ENCODE measurements around the gene CTDSP2. TPM values are rescaled to one million over a fixed set of nuclear protein-coding genes. Genes with fewer than 3 reads are reported as not detected.

The CTDSP2 gene
- total RNA-seq (100 to 1,000 TPM in 2 of 10 donors, 10 to 100 TPM in 8; 76.4 to 138 (median 86.3) TPM), polyA plus RNA-seq (10 to 100 TPM; 31.2 to 31.7 TPM)
- long read RNA-seq, donor 1, full-length matches to known transcripts: 15 of 101 reads
- long read RNA-seq, donor 1, partial matches to known transcripts: 0 of 101 reads
- long read RNA-seq, donor 1, other reads (novel, unspliced or antisense): 86 of 101 reads
- long read RNA-seq, donor 2, full-length matches to known transcripts: 9 of 89 reads
- long read RNA-seq, donor 2, partial matches to known transcripts: 4 of 89 reads
- long read RNA-seq, donor 2, other reads (novel, unspliced or antisense): 76 of 89 reads
- long read RNA-seq, donor 3, full-length matches to known transcripts: 8 of 98 reads
- long read RNA-seq, donor 3, partial matches to known transcripts: 10 of 98 reads
- long read RNA-seq, donor 3, other reads (novel, unspliced or antisense): 80 of 98 reads

- H3K4me1 ChIP-seq: peaks cover 24 to 55% (median 41%) of the 10 kb centered on the region in 9 donors
- ATAC-seq: peak; percentile 89 to 95 (median 93)
- intact Hi-C loops (cut with DNase I): loop anchor here in 3 of 10 donors (1.0 to 2.0 kb wide), 3 partner anchors 18 to 49 kb away; no protein-coding TSS in a partner anchor
These were observed at the start of gene CTDSP2 for GRCh38 chr12:57846577-57847319. Gene CTDSP2, minus strand, starts transcription at chr12:57846729. Its CDS starts 294 bp downstream, at chr12:57846435.

GRCh38 chr12:57896115-57896433 lies 49.5 kb upstream of the CTDSP2 start:
- DNase-seq (peak in 1 of 2 donors; percentile 28), ATAC-seq (peak in 2 of 8 donors; percentile 1)
- no peaks in the 10 kb centered on the region for H3K36me3 ChIP-seq
- H3K9me3 ChIP-seq: no peaks in the 10 kb centered on the region
- peaks cover 34 to 88% (median 78%) of the 10 kb centered on the region in 9 donors for H3K4me1 ChIP-seq
- 10 to 13% methylated on average over 6 of the region's 6 CpGs for WGBS, 2 donors
- H3K4me3 ChIP-seq: peak overlapping the region; percentile 29 to 69 (median 64)
- TF ChIP-seq CTCF (IDR thresholded peaks at IDR 0.05): peak in 7 of 9 donors; percentile 9 to 43 (median 27)
- peak overlapping the region; percentile 92 to 100 (median 98) for H3K27ac ChIP-seq
- intact Hi-C loops (cut with DNase I): loop anchor here in 8 of 10 donors (2.0 to 5.0 kb wide), 4 partner anchors 59 to 65 kb away; no protein-coding TSS in a partner anchor
- no peaks in the 10 kb centered on the region for H3K27me3 ChIP-seq

More at GRCh38 chr12:57846577-57847319, at the start of gene CTDSP2:
- H3K4me3 ChIP-seq: peak within 1 kb of the TSS; percentile 77 to 100 (median 96)
- peaks cover 0 to 23% (median 0%) of the 10 kb centered on the region in 9 donors for H3K36me3 ChIP-seq
- peak in 2 of 9 donors; percentile 10 to 14 for TF ChIP-seq CTCF (IDR thresholded peaks at IDR 0.05)
- H3K27ac ChIP-seq: peak within 1 kb of the TSS; percentile 97 to 100 (median 100)
- no peaks in the 10 kb centered on the region for H3K9me3 ChIP-seq
- peaks cover 0 to 5% (median 0%) of the 10 kb centered on the region in 7 donors for H3K27me3 ChIP-seq
- DNase-seq: peak; percentile 99 to 100
- WGBS, 2 donors: 0 to 1% methylated on average over 51 to 58 of the region's 58 CpGs

- H3K27me3 ChIP-seq: no peaks in the 10 kb centered on the region
- WGBS, 2 donors: 48 to 50% methylated on average over 5 of the region's 5 CpGs
- DNase-seq (no peak), ATAC-seq (no peak)
- H3K4me3 ChIP-seq: peak overlapping the region in 5 of 10 donors; percentile 52 to 69 (median 66)
- H3K36me3 ChIP-seq: no peaks in the 10 kb centered on the region
- intact Hi-C loops (cut with DNase I): loop anchor here in 8 of 10 donors (1.0 to 5.0 kb wide), 7 partner anchors 49 to 65 kb away; partner anchors contain the start of gene CTDSP2 (in 1 of the 8)
- peaks cover 34 to 93% (median 82%) of the 10 kb centered on the region in 9 donors for H3K4me1 ChIP-seq
- H3K9me3 ChIP-seq: no peaks in the 10 kb centered on the region
- H3K27ac ChIP-seq: peak overlapping the region; percentile 92 to 100 (median 98)
- TF ChIP-seq CTCF (IDR thresholded peaks at IDR 0.05): no peak
These were observed 49.0 kb upstream of the CTDSP2 start for GRCh38 chr12:57895389-57896114.

All from heart right ventricle (tissue), 16 donors.